CD4-positive, alpha-beta memory T cell (primary cell): ENCODE measurements around the gene STX8. TPM values are rescaled to one million over a fixed set of nuclear protein-coding genes. Genes with fewer than 3 reads are reported as not detected.

Experiments used
- CTCF ChIA-PET: fragments of 350-600 bp; sonication (Branson Sonifier 250); formaldehyde crosslinking; loops from one replicate; lab custom pipeline; 2021; ENCODE audit warnings: inconsistent platforms; ENCODE audit not compliant: partially characterized antibody; lab: Charles Lee
- POLR2A ChIA-PET: fragments of 350-600 bp; sonication (Branson Sonifier 250); formaldehyde crosslinking; loops from one replicate; lab custom pipeline; 2021; ENCODE audit not compliant: partially characterized antibody; lab: Charles Lee
- DNase-seq, 5 donors: peaks; one replicate each; pipeline versions ENCODE4 v3.0.0 to v3.0.0-alpha.2; 2020 to 2022; ENCODE audit warnings: mixed read lengths in 1 of 5
- H3K27ac ChIP-seq: one replicate; pipeline ENCODE4 v1.7.0; 2013; ENCODE audit warnings: low read depth, low read length
- H3K27me3 ChIP-seq: 2 replicates; pipeline ENCODE4 v1.7.0; 2013; ENCODE audit warnings: mild to moderate bottlenecking, low read length, moderate library complexity; ENCODE audit not compliant: insufficient read depth
- H3K36me3 ChIP-seq: 2 replicates; pipeline ENCODE4 v1.7.0; 2013; ENCODE audit warnings: mild to moderate bottlenecking, low read length, moderate library complexity; ENCODE audit not compliant: insufficient read depth
- H3K4me1 ChIP-seq: 2 replicates; pipeline ENCODE4 v1.7.0; 2013; ENCODE audit warnings: mild to moderate bottlenecking, low read length, moderate library complexity; ENCODE audit not compliant: insufficient read depth
- H3K4me3 ChIP-seq, 2 donors: one replicate each; pipeline ENCODE4 v1.7.0; 2013; ENCODE audit warnings: low read length in 2 of 2, mild to moderate bottlenecking in 1 of 2
- H3K9me3 ChIP-seq, 2 donors: one replicate each; pipeline ENCODE4 v1.7.0; 2013; ENCODE audit warnings: low read length in 2 of 2, control low read depth in 1 of 2; ENCODE audit not compliant: control insufficient read depth in 1 of 2
- H3K27ac Mint-ChIP-seq, 7 donors: one replicate each; pipeline ENCODE4 v1.8.0; 2020 to 2021; ENCODE audit warnings: mixed read lengths in 7 of 7, mild to moderate bottlenecking in 6 of 7, inconsistent platforms in 3 of 7, moderate library complexity in 3 of 7
- H3K27me3 Mint-ChIP-seq, 2 donors: one replicate each; pipeline ENCODE4 v1.8.0; 2020 to 2021; ENCODE audit warnings: mixed read lengths in 2 of 2
- H3K36me3 Mint-ChIP-seq, 2 donors: one replicate each; pipeline ENCODE4 v1.8.0; 2020 to 2021; ENCODE audit warnings: mixed read lengths in 2 of 2, inconsistent platforms in 1 of 2, mild to moderate bottlenecking in 1 of 2
- H3K4me1 Mint-ChIP-seq, 4 donors: one replicate each; pipeline ENCODE4 v1.8.0; 2020 to 2021; ENCODE audit warnings: mixed read lengths in 4 of 4, mild to moderate bottlenecking in 1 of 4
- H3K4me3 Mint-ChIP-seq, 8 donors: one replicate each; pipeline ENCODE4 v1.8.0; 2020 to 2021; ENCODE audit warnings: mixed read lengths in 8 of 8, mild to moderate bottlenecking in 7 of 8, moderate library complexity in 6 of 8, inconsistent platforms in 3 of 8
- H3K9me3 Mint-ChIP-seq, 8 donors: one replicate each; pipeline ENCODE4 v1.8.0; 2020 to 2021; ENCODE audit warnings: mixed read lengths in 8 of 8, mild to moderate bottlenecking in 5 of 8, inconsistent platforms in 3 of 8, moderate library complexity in 1 of 8
- intact Hi-C: fragments of 100-400 bp; cut with micrococcal nuclease; formaldehyde crosslinking; loops from one replicate; pipeline ENCODE4 v1.15.1; 2023
- polyA plus RNA-seq, 2 donors: library from polyadenylated mRNA; unstranded; fragments of 300-500 nt; fragmentation: Illumina TruSeq; gene quantifications; one replicate each; pipeline ENCODE4 v1.2.3, GENCODE V29; 2021
- total RNA-seq, 2 experiments: library from RNA; stranded (reverse); gene quantifications; one replicate each; pipeline ENCODE4 v1.2.3, GENCODE V29; 2021

Gene STX8
- total and polyA plus RNA-seq, 4 experiments from 2014 or later = 54.2 to 206 (median 108) TPM

GRCh38 chr17:9220398-9221146, 355.0 kb downstream of the STX8 start:
- Histone ChIP-seq H3K4me1 (no peaks in the 10 kb centered on the region), H3K27ac (no peak overlapping the region), H3K36me3 (no peaks in the 10 kb centered on the region), H3K9me3 (peaks cover 0 to 7% of the 10 kb centered on the region in 2 donors), H3K4me3 (no peak overlapping the region), H3K27me3 (no peaks in the 10 kb centered on the region)
- peaks cover 3 to 9% of the 10 kb centered on the region in 2 donors for H3K36me3 Mint-ChIP-seq
- intact Hi-C loops = no loop called here
- ChIA-PET CTCF (no interaction called here), POLR2A (no interaction called here)
- H3K4me1 Mint-ChIP-seq = peaks cover 0 to 1% (median 0%) of the 10 kb centered on the region in 4 donors
- H3K4me3 Mint-ChIP-seq = no peak overlapping the region
- peaks cover 0 to 19% (median 15%) of the 10 kb centered on the region in 8 donors for H3K9me3 Mint-ChIP-seq
- peaks cover 0 to 7% of the 10 kb centered on the region in 2 donors for H3K27me3 Mint-ChIP-seq
- DNase-seq = no peak
- H3K27ac Mint-ChIP-seq = no peak overlapping the region

GRCh38 chr17:9219631-9220397, 355.8 kb downstream of the STX8 start:
- no peak overlapping the region for H3K27ac ChIP-seq
- intact Hi-C loops = no loop called here
- H3K4me1 ChIP-seq = no peaks in the 10 kb centered on the region
- no peaks in the 10 kb centered on the region for H3K27me3 ChIP-seq
- no peak overlapping the region for H3K4me3 ChIP-seq
- peaks cover 0 to 1% (median 0%) of the 10 kb centered on the region in 4 donors for H3K4me1 Mint-ChIP-seq
- H3K27ac Mint-ChIP-seq = no peak overlapping the region
- H3K27me3 Mint-ChIP-seq = peaks cover 0 to 10% of the 10 kb centered on the region in 2 donors
- H3K4me3 Mint-ChIP-seq = no peak overlapping the region
- H3K9me3 Mint-ChIP-seq = peaks cover 0 to 27% (median 21%) of the 10 kb centered on the region in 8 donors
- POLR2A ChIA-PET = no interaction called here
- DNase-seq = no peak
- no peaks in the 10 kb centered on the region for H3K36me3 ChIP-seq
- CTCF ChIA-PET = no interaction called here
- H3K36me3 Mint-ChIP-seq = peaks cover 5 to 12% of the 10 kb centered on the region in 2 donors
- H3K9me3 ChIP-seq = peaks cover 0 to 10% of the 10 kb centered on the region in 2 donors

GRCh38 chr17:9218911-9219310, 356.7 kb downstream of the STX8 start:
- ChIA-PET CTCF (interaction anchor here (0.7 kb wide), 1 partner anchor 317 kb away, joined by 3 read pairs; no protein-coding TSS in a partner anchor), POLR2A (no interaction called here)
- Mint-ChIP-seq H3K27ac (no peak overlapping the region), H3K36me3 (peaks cover 5 to 12% of the 10 kb centered on the region in 2 donors), H3K27me3 (peaks cover 0 to 10% of the 10 kb centered on the region in 2 donors), H3K9me3 (peaks cover 0 to 28% (median 23%) of the 10 kb centered on the region in 8 donors), H3K4me1 (no peaks in the 10 kb centered on the region), H3K4me3 (no peak overlapping the region)
- H3K27ac ChIP-seq = no peak overlapping the region
- no peak for DNase-seq
- no peaks in the 10 kb centered on the region for H3K36me3 ChIP-seq
- peaks cover 0 to 10% of the 10 kb centered on the region in 2 donors for H3K9me3 ChIP-seq
- H3K4me1 ChIP-seq = no peaks in the 10 kb centered on the region
- no peaks in the 10 kb centered on the region for H3K27me3 ChIP-seq
- H3K4me3 ChIP-seq = no peak overlapping the region
- intact Hi-C loops = no loop called here

- Histone ChIP-seq H3K36me3 (no peaks in the 10 kb centered on the region), H3K4me3 (no peak overlapping the region), H3K4me1 (no peaks in the 10 kb centered on the region), H3K27me3 (no peaks in the 10 kb centered on the region), H3K9me3 (peaks cover 0 to 10% of the 10 kb centered on the region in 2 donors), H3K27ac (no peak overlapping the region)
- peaks cover 5 to 12% of the 10 kb centered on the region in 2 donors for H3K36me3 Mint-ChIP-seq
- CTCF ChIA-PET = interaction anchor here (0.6 kb wide), 1 partner anchor 502 kb away, joined by 4 read pairs; no protein-coding TSS in a partner anchor
- POLR2A ChIA-PET = no interaction called here
- no peak overlapping the region for H3K4me3 Mint-ChIP-seq
- peaks cover 0 to 10% of the 10 kb centered on the region in 2 donors for H3K27me3 Mint-ChIP-seq
- peaks cover 0 to 28% (median 23%) of the 10 kb centered on the region in 8 donors for H3K9me3 Mint-ChIP-seq
- no peak for DNase-seq
- intact Hi-C loops = no loop called here
- H3K4me1 Mint-ChIP-seq = no peaks in the 10 kb centered on the region
- H3K27ac Mint-ChIP-seq = no peak overlapping the region
Measured at GRCh38 chr17:9218064-9218635, 357.5 kb downstream of the STX8 start.

GRCh38 chr17:9217151-9218056, 358.2 kb downstream of the STX8 start:
- Mint-ChIP-seq H3K27me3 (peaks cover 0 to 10% of the 10 kb centered on the region in 2 donors), H3K36me3 (peaks cover 5 to 12% of the 10 kb centered on the region in 2 donors), H3K4me1 (no peaks in the 10 kb centered on the region), H3K4me3 (no peak overlapping the region), H3K9me3 (peaks cover 0 to 28% (median 24%) of the 10 kb centered on the region in 8 donors), H3K27ac (peak overlapping the region in 1 of 7 donors; percentile 33)
- no peak overlapping the region for H3K27ac ChIP-seq
- no peak for DNase-seq
- H3K9me3 ChIP-seq = peaks cover 0 to 10% of the 10 kb centered on the region in 2 donors
- POLR2A ChIA-PET = no interaction called here
- no peaks in the 10 kb centered on the region for H3K27me3 ChIP-seq
- H3K4me1 ChIP-seq = no peaks in the 10 kb centered on the region
- CTCF ChIA-PET = interaction anchor here (0.6 to 0.7 kb wide), 3 partner anchors 149 to 502 kb away, joined by 3 to 4 read pairs (median 3); no protein-coding TSS in a partner anchor
- no peaks in the 10 kb centered on the region for H3K36me3 ChIP-seq
- H3K4me3 ChIP-seq = no peak overlapping the region
- intact Hi-C loops = no loop called here

- H3K27ac Mint-ChIP-seq = no peak overlapping the region
- intact Hi-C loops = no loop called here
Measured at GRCh38 chr17:9215465-9215864, 360.2 kb downstream of the STX8 start.

More at GRCh38 chr17:9215465-9215864, 360.2 kb downstream of the STX8 start:
- no peak overlapping the region for H3K4me3 Mint-ChIP-seq
- Histone ChIP-seq H3K27ac (no peak overlapping the region), H3K9me3 (peaks cover 0 to 10% of the 10 kb centered on the region in 2 donors), H3K36me3 (no peaks in the 10 kb centered on the region), H3K4me1 (no peaks in the 10 kb centered on the region), H3K27me3 (no peaks in the 10 kb centered on the region), H3K4me3 (no peak overlapping the region)
- peaks cover 0 to 10% of the 10 kb centered on the region in 2 donors for H3K27me3 Mint-ChIP-seq
- H3K36me3 Mint-ChIP-seq = peaks cover 5 to 12% of the 10 kb centered on the region in 2 donors
- no peaks in the 10 kb centered on the region for H3K4me1 Mint-ChIP-seq
- DNase-seq = no peak
- H3K9me3 Mint-ChIP-seq = peaks cover 0 to 28% (median 24%) of the 10 kb centered on the region in 8 donors
- ChIA-PET CTCF (no interaction called here), POLR2A (no interaction called here)
